ENCODE results near the gene HELZ2. TPM values are rescaled to one million over a fixed set of nuclear protein-coding genes. Genes with fewer than 3 reads are reported as not detected.
"Not testable (repeated sequence)": the region's sequence is repeated elsewhere in the genome, so short reads cannot be mapped to it uniquely, and the experiment has no call there.

HELZ2 gene
- total RNA-seq, 1 experiment from 2014 or later = 35.2 TPM

DNA sequence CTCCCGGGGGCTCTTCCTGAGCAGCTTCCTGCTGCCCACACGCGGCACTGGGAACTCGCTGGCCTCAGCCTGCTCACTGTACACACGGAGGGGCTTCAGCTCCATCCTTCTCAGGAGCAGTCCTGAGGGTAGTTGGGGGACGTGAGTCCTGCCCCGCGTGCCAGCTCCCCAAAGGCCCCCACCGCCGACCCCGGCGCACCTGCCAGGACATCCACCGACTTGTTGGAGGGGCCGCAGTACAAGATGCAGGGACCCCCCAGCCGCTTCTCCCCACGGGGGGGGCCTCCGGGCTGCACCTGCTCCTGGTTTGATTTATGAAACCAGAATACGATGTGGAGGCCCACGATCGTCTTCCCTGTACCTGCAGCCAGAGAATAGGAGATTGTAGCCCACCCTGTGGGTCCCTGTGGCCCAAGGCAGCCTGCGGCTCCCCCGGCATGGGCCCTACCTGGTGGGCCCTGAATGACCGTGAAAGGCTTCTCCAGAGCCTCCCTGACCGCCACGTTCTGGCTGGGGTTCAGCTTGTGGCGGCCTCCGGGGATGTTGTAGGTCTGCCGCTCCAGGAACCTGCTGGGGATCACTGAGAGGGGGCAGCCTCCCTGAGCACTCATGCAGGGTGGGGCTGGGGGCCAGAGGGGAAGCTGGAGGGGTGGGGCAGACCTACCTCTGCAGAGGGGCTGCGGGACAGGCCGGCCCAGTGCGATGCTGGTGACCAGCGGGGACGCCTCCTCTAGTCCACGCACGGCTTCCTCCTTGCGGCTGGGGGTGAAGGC lies 12.2 kb downstream of the HELZ2 start:
- TF ChIP-seq, protein P1, sequence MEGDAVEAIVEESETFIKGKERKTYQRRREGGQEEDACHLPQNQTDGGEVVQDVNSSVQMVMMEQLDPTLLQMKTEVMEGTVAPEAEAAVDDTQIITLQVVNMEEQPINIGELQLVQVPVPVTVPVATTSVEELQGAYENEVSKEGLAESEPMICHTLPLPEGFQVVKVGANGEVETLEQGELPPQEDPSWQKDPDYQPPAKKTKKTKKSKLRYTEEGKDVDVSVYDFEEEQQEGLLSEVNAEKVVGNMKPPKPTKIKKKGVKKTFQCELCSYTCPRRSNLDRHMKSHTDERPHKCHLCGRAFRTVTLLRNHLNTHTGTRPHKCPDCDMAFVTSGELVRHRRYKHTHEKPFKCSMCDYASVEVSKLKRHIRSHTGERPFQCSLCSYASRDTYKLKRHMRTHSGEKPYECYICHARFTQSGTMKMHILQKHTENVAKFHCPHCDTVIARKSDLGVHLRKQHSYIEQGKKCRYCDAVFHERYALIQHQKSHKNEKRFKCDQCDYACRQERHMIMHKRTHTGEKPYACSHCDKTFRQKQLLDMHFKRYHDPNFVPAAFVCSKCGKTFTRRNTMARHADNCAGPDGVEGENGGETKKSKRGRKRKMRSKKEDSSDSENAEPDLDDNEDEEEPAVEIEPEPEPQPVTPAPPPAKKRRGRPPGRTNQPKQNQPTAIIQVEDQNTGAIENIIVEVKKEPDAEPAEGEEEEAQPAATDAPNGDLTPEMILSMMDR (IDR thresholded peaks at IDR 0.05; ENCODE audit: insufficient read depth in 1 of 2, low read depth in 1 of 2, low read length in 1 of 2, severe bottlenecking in 1 of 2, unreplicated experiment in 1 of 2) = no peak
- H3K27me3 ChIP-seq (replicated peaks; ENCODE audit: control insufficient read depth, insufficient read depth, low read length) = no peaks in the 10 kb centered on the region
- ChIA-PET POLR2A (interaction anchor here (0.5 to 0.9 kb wide), 2 partner anchors 11 to 30 kb away, joined by 3 read pairs; no protein-coding TSS in a partner anchor), CTCF (interaction anchor here (0.6 to 1.4 kb wide), 2 partner anchors 22 to 80 kb away, joined by 3 read pairs; no protein-coding TSS in a partner anchor)
- H3K9me3 Mint-ChIP-seq (ENCODE audit: unreplicated experiment) = no peaks in the 10 kb centered on the region
- H3K36me3 ChIP-seq (ENCODE audit: control insufficient read depth, insufficient read depth, low read length) = no peaks in the 10 kb centered on the region
- no TSS peak for BruUV-seq (replicated peaks)
- DNase-seq = no peak
- no peak overlapping the region for H3K4me3 Mint-ChIP-seq (ENCODE audit: unreplicated experiment)
- H3K4me3 ChIP-seq (ENCODE audit: low read depth, low read length) = no peak overlapping the region
- H3K4me1 ChIP-seq = no peaks in the 10 kb centered on the region; the same call in 1 of the 2 replicates
- intact Hi-C loops (cut with micrococcal nuclease; ENCODE audit: unreplicated experiment) = no loop called here
- H3K27me3 Mint-ChIP-seq (ENCODE audit: insufficient read depth, unreplicated experiment) = no peaks in the 10 kb centered on the region
- no peak overlapping the region for H3K27ac Mint-ChIP-seq (ENCODE audit: unreplicated experiment)
- no peaks in the 10 kb centered on the region for H3K4me1 Mint-ChIP-seq (ENCODE audit: low read depth, unreplicated experiment)
- H3K36me3 Mint-ChIP-seq (ENCODE audit: insufficient read depth, unreplicated experiment) = peaks cover 22% of the 10 kb centered on the region
- peaks cover 5% of the 10 kb centered on the region; the same call in 1 of the 2 replicates for H3K9me3 ChIP-seq

DNA sequence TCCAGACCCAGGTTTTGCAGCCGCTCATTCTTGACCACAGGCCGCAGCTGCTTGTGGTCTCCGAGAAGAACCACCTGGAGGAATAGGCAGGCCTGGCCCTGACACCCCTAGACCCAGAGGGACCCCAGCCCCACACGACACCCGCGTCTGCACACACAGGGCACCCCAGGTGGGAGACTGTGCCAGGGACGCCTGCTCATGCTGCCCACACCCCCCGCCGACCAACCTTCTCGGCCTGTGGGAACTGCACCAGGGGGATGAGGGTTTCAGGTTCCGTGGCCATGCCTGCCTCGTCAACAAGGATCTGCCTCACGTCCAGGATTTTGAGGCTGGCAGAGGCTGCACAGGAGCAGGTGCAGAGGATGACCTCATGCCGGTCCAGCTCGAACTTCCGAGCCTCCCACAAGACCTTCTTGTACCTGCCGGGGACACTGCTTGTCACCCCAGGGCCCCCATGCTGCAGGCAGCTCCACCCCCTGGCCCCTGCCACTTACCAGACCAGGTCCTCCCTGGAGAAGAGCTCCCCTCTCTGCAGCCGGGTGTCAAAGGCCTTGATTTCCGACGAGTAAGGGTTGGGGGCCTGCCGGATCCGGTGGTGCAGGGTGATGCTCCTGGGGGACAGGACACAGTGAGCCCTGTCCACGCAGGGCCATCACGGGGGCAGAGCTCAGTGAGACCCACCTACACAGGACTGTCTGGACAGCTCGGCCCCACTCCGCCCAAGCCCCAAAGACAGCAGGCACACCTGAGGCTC lies 13.0 kb downstream of the HELZ2 start:
- peaks cover 25% of the 10 kb centered on the region for H3K36me3 Mint-ChIP-seq (ENCODE audit: insufficient read depth, unreplicated experiment)
- H3K4me3 Mint-ChIP-seq (ENCODE audit: unreplicated experiment) = no peak overlapping the region
- DNase-seq = no peak
- intact Hi-C loops (cut with micrococcal nuclease; ENCODE audit: unreplicated experiment) = no loop called here
- H3K9me3 Mint-ChIP-seq (ENCODE audit: unreplicated experiment) = no peaks in the 10 kb centered on the region
- TF ChIP-seq, protein P1 (IDR thresholded peaks at IDR 0.05; ENCODE audit: insufficient read depth in 1 of 2, low read depth in 1 of 2, low read length in 1 of 2, severe bottlenecking in 1 of 2, unreplicated experiment in 1 of 2) = no peak
- POLR2A ChIA-PET = no interaction called here
- Histone ChIP-seq H3K9me3 (peaks cover 5% of the 10 kb centered on the region; the same call in 1 of the 2 replicates), H3K27me3 (replicated peaks; ENCODE audit: control insufficient read depth, insufficient read depth, low read length) (no peaks in the 10 kb centered on the region), H3K36me3 (ENCODE audit: control insufficient read depth, insufficient read depth, low read length) (no peaks in the 10 kb centered on the region), H3K4me3 (ENCODE audit: low read depth, low read length) (no peak overlapping the region), H3K4me1 (no peaks in the 10 kb centered on the region; the same call in 1 of the 2 replicates)
- H3K27ac Mint-ChIP-seq (ENCODE audit: unreplicated experiment) = no peak overlapping the region
- no peaks in the 10 kb centered on the region for H3K27me3 Mint-ChIP-seq (ENCODE audit: insufficient read depth, unreplicated experiment)
- CTCF ChIA-PET = interaction anchor here (0.6 kb wide), 2 partner anchors 22 to 133 kb away, joined by 3 to 6 read pairs; no protein-coding TSS in a partner anchor
- TSS peak; percentile 16 for BruUV-seq (replicated peaks)
- H3K4me1 Mint-ChIP-seq (ENCODE audit: low read depth, unreplicated experiment) = no peaks in the 10 kb centered on the region

DNA sequence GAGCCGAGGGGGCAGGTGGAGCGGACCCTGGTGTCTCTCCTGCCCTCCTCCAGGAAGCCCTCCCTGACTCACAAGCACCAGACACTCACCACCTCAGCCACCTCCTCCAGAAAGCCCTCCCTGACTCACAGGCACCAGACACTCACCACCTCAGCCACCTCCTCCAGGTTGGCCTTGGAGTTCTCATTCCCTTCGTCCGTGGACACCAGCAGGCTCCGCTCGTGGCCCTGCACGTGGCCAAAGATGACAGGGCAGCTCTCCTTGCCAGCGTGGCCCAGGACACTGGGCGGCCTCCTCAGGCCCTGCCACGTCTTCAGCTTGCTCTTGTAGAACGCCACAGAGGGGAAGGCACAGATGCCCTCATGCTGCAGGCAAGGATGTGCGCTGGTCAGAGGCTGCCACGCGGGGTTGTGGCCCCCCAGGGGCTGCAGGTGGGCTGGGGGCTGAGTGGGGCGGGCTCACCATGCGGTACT lies 13.7 kb downstream of the HELZ2 start:
- Mint-ChIP-seq H3K36me3 (ENCODE audit: insufficient read depth, unreplicated experiment) (peaks cover 20% of the 10 kb centered on the region), H3K9me3 (ENCODE audit: unreplicated experiment) (no peaks in the 10 kb centered on the region), H3K4me3 (ENCODE audit: unreplicated experiment) (no peak overlapping the region), H3K4me1 (ENCODE audit: low read depth, unreplicated experiment) (no peaks in the 10 kb centered on the region), H3K27ac (ENCODE audit: unreplicated experiment) (peak overlapping the region; percentile 20), H3K27me3 (ENCODE audit: insufficient read depth, unreplicated experiment) (no peaks in the 10 kb centered on the region)
- intact Hi-C loops (cut with micrococcal nuclease; ENCODE audit: unreplicated experiment) = no loop called here
- Histone ChIP-seq H3K4me3 (ENCODE audit: low read depth, low read length) (no peak overlapping the region), H3K36me3 (ENCODE audit: control insufficient read depth, insufficient read depth, low read length) (no peaks in the 10 kb centered on the region), H3K4me1 (no peaks in the 10 kb centered on the region; the same call in 1 of the 2 replicates), H3K9me3 (peaks cover 5% of the 10 kb centered on the region; the same call in 1 of the 2 replicates), H3K27me3 (replicated peaks; ENCODE audit: control insufficient read depth, insufficient read depth, low read length) (no peaks in the 10 kb centered on the region)
- BruUV-seq (replicated peaks) = no TSS peak
- TF ChIP-seq, protein P1 (IDR thresholded peaks at IDR 0.05; ENCODE audit: insufficient read depth in 1 of 2, low read depth in 1 of 2, low read length in 1 of 2, severe bottlenecking in 1 of 2, unreplicated experiment in 1 of 2) = no peak
- DNase-seq = no peak
- ChIA-PET CTCF (no interaction called here), POLR2A (no interaction called here)

DNA sequence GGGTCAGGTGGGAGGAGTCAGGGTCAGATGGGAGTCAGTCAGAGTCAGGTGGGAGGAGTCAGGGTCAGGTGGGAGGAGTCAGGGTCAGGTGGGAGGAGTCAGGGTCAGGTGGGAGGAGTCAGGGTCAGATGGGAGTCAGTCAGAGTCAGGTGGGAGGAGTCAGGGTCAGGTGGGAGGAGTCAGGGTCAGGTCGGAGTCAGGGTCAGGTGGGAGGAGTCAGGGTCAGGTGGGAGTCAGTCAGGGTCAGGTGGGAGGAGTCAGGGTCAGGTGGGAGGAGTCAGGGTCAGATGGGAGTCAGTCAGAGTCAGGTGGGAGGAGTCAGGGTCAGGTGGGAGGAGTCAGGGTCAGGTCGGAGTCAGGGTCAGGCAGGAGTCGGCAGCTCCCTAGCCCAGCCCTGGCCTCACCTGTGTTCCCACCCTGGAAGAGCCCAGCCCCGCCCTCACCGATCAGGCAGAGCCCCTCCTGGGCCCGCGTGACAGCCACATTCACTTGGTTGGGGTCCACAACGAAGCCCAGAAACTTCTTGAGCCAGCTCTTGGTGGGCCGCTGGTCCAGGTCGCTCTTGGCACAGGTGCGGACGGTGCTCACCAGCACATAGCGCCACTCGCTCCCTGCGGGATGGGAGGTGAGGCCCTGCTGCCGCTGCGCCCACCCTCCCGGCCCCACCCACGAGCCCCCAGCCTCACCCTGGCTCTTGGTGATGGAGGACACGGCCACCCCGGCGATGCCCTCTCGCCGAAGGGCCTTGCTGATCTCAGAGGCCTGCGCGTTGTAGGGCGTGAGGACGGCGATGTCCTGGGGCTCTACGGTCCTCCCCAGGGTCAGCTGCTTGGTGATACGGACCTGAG lies 14.3 kb downstream of the HELZ2 start:
- H3K27me3 Mint-ChIP-seq (ENCODE audit: insufficient read depth, unreplicated experiment); H3K9me3 ChIP-seq; H3K36me3 ChIP-seq (ENCODE audit: control insufficient read depth, insufficient read depth, low read length); H3K4me3 ChIP-seq (ENCODE audit: low read depth, low read length); POLR2A ChIA-PET; BruUV-seq (replicated peaks); CTCF ChIA-PET; H3K4me3 Mint-ChIP-seq (ENCODE audit: unreplicated experiment); H3K9me3 Mint-ChIP-seq (ENCODE audit: unreplicated experiment); H3K27me3 ChIP-seq (replicated peaks; ENCODE audit: control insufficient read depth, insufficient read depth, low read length); H3K4me1 Mint-ChIP-seq (ENCODE audit: low read depth, unreplicated experiment); H3K4me1 ChIP-seq; intact Hi-C loops (cut with micrococcal nuclease; ENCODE audit: unreplicated experiment): not testable (repeated sequence)
- H3K27ac Mint-ChIP-seq (ENCODE audit: unreplicated experiment) = peak overlapping the region; percentile 20
- DNase-seq = peak in 1 of 2 experiments; percentile 73
- peaks cover 18% of the 10 kb centered on the region for H3K36me3 Mint-ChIP-seq (ENCODE audit: insufficient read depth, unreplicated experiment)
